ENCODE data around the gene IP6K3. TPM values are rescaled to one million over a fixed set of nuclear protein-coding genes. Genes with fewer than 3 reads are reported as not detected.

Gene IP6K3
- total and polyA plus RNA-seq, 12 donors, result 0.06 to 1.6 (median 0.71) TPM; not detected in 3

GRCh38 chr6:33764036-33764435 is 17.3 kb upstream of the IP6K3 start:
- Histone ChIP-seq H3K9me3 (replicated peaks in 1 of 3) (no peaks in the 10 kb centered on the region), H3K36me3 (replicated peaks in 1 of 2) (no peaks in the 10 kb centered on the region), H3K4me1 (replicated peaks in 1 of 2) (peaks cover 3 to 17% of the 10 kb centered on the region in 2 donors), H3K27ac (no peak overlapping the region), H3K27me3 (no peaks in the 10 kb centered on the region), H3K4me3 (no peak overlapping the region)
- WGBS, 4 donors, result 57 to 86% (median 78%) methylated on average over 1 to 2 of the region's 2 CpGs
- intact Hi-C loops (cut with DNase I), result loop anchor here in 1 of 2 donors (5.0 kb wide), 1 partner anchor 177 kb away; no protein-coding TSS in a partner anchor
- DNase-seq, result no peak
- no peak for TF ChIP-seq CTCF (IDR thresholded peaks at IDR 0.05)
- TF ChIP-seq POLR2A (IDR thresholded peaks at IDR 0.05), result no peak

DNA sequence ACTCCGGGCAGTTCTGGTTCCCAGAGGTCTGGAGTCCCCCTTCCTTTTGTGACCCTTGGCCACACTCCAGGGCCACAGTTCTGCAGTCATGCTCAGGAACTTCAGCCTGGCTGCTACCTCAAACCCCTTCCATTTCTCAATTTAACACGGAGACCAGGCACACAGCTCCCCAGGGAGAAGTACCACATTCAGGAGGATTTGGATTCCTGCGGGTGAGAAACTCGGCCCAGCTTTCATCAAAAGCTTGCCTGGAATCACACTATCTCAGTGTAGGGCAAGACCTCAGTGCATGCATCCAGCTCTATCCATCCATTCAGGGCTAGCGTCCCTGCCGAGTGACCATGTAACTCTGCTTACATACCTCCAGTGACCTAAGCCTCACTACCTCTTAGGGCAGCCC is 16.8 kb upstream of the IP6K3 start:
- TF ChIP-seq POLR2A (IDR thresholded peaks at IDR 0.05) (no peak), CTCF (IDR thresholded peaks at IDR 0.05) (no peak)
- intact Hi-C loops (cut with DNase I), result loop anchor here in 1 of 2 donors (5.0 kb wide), 1 partner anchor 176 kb away; no protein-coding TSS in a partner anchor
- WGBS, 4 donors, result 40 to 56% (median 52%) methylated on average over 5 to 6 of the region's 6 CpGs

DNA sequence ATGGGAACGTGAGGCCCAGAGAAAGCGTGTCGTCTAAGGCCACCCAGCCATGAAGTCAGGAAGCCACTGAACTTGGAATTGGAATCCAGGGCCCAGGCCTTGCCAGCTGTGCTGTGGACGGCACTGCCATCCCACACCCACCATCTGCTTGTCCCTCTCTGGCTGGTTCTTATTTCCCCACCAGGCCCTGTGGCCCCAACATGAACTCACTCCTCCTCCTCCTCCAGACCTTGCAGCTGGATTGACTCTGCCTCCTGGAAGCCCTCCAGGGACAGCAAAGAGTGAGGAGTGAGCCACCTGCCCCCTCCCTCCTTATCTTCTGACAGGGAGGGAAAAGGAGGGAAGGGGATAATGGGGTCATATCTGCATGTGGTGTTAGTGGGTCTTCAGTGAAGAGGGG is 16.0 kb upstream of the IP6K3 start:
- Histone ChIP-seq H3K36me3 (replicated peaks in 1 of 2) (no peaks in the 10 kb centered on the region), H3K4me1 (replicated peaks in 1 of 2) (peaks cover 3 to 17% of the 10 kb centered on the region in 2 donors), H3K9me3 (replicated peaks in 1 of 3) (no peaks in the 10 kb centered on the region), H3K27ac (peak overlapping the region in 1 of 5 donors; percentile 55), H3K27me3 (no peaks in the 10 kb centered on the region), H3K4me3 (no peak overlapping the region)
- DNase-seq, result no peak
- intact Hi-C loops (cut with DNase I), result loop anchor here in 1 of 2 donors (5.0 kb wide), 1 partner anchor 175 kb away; no protein-coding TSS in a partner anchor
- WGBS, 4 donors, result 68 to 80% (median 78%) methylated on average over 4 of the region's 4 CpGs
- TF ChIP-seq CTCF (IDR thresholded peaks at IDR 0.05) (no peak), POLR2A (IDR thresholded peaks at IDR 0.05) (no peak)

More for the DNA sequence above, 16.8 kb upstream of the IP6K3 start:
- DNase-seq, result no peak
- Histone ChIP-seq H3K27ac (no peak overlapping the region), H3K4me3 (no peak overlapping the region), H3K27me3 (no peaks in the 10 kb centered on the region), H3K36me3 (replicated peaks in 1 of 2) (no peaks in the 10 kb centered on the region), H3K9me3 (replicated peaks in 1 of 3) (no peaks in the 10 kb centered on the region), H3K4me1 (replicated peaks in 1 of 2) (peaks cover 3 to 17% of the 10 kb centered on the region in 2 donors)

- Histone ChIP-seq H3K4me3 (no peak overlapping the region), H3K27ac (peak overlapping the region in 2 of 5 donors; percentile 30 to 55), H3K36me3 (replicated peaks in 1 of 2) (no peaks in the 10 kb centered on the region), H3K4me1 (replicated peaks in 1 of 2) (peaks cover 3 to 17% of the 10 kb centered on the region in 2 donors), H3K27me3 (no peaks in the 10 kb centered on the region), H3K9me3 (replicated peaks in 1 of 3) (no peaks in the 10 kb centered on the region)
- intact Hi-C loops (cut with DNase I), result loop anchor here in 1 of 2 donors (5.0 kb wide), 1 partner anchor 175 kb away; no protein-coding TSS in a partner anchor
- peak; percentile 70 to 94 (median 89) for DNase-seq
- TF ChIP-seq POLR2A (IDR thresholded peaks at IDR 0.05) (no peak), CTCF (IDR thresholded peaks at IDR 0.05) (peak; percentile 14 to 89 (median 66))
- 13 to 41% (median 26%) methylated on average over 2 to 7 of the region's 7 CpGs for WGBS, 4 donors
Observed at GRCh38 chr6:33761922-33762629, 15.4 kb upstream of the IP6K3 start.

Data from adrenal gland (tissue), 12 donors.